ENCODE data around the gene MCF2L. TPM values are rescaled to one million over a fixed set of nuclear protein-coding genes. Genes with fewer than 3 reads are reported as not detected.

MCF2L gene
- total RNA-seq, 4 donors from 2014 or later, result 46.5 to 89.7 (median 55.0) TPM

DNA sequence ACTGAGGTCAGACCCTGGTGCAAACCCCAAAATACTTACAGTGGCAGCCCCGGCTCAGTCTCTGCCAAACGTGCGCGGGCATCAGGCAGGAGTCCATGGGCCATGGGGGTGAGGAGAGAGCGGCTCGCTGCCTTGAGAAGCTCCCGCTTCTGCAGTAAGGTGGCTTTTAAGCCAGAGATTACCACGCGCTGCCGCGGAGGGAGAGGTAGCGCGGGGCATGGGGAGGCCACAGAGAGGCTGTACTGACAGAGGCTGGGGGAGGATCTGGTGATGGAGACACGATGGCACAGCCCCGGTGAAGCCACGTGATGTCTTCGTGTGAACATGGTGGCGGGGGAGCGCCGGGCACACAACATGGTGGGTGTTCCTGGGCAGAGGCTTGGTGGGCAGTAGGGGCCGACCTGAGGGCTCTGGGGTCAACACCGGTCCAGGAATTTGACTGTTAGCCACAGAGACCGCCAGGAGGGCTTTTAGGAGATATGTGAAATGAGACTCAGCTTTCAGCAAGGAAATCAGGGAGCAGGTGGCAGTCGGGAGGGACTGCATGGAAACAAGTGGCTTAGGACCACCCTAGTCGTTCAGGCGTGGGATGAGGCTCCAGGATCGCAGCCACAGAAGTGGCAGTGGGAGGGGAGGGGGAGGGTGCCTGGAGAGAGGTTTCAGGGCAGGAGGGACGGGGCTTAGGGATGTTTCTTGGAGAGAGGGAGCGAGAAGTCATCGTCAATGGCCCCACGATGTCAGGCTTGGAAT lies 24.1 kb downstream of the MCF2L start:
- no peak for DNase-seq (ENCODE audit: low spot score in 2 of 2)
- intact Hi-C loops (cut with DNase I; ENCODE audit: low total_unique reads), result no loop called here
- WGBS, 2 donors, result 88 to 90% methylated on average over 31 of the region's 31 CpGs
- TF ChIP-seq CTCF (IDR thresholded peaks at IDR 0.05) (no peak), POLR2A (IDR thresholded peaks at IDR 0.05) (no peak)
- H3K4me3 ChIP-seq (ENCODE audit: low read depth, poor library complexity, severe bottlenecking), result no peak overlapping the region

- H3K4me3 ChIP-seq (ENCODE audit: low read depth, poor library complexity, severe bottlenecking), result no peak overlapping the region
- DNase-seq (ENCODE audit: low spot score in 2 of 2), result no peak
- TF ChIP-seq POLR2A (IDR thresholded peaks at IDR 0.05), result no peak
- TF ChIP-seq CTCF (IDR thresholded peaks at IDR 0.05), result no peak
- WGBS, 2 donors, result 70 to 77% methylated on average over 44 to 46 of the region's 46 CpGs
- intact Hi-C loops (cut with DNase I; ENCODE audit: low total_unique reads), result no loop called here
These were observed 25.2 kb downstream of the MCF2L start for GRCh38 chr13:112994084-112994780.

- intact Hi-C loops (cut with DNase I; ENCODE audit: low total_unique reads), result no loop called here
- TF ChIP-seq CTCF (IDR thresholded peaks at IDR 0.05) (no peak), POLR2A (IDR thresholded peaks at IDR 0.05) (no peak)
- 87 to 88% methylated on average over 27 to 32 of the region's 34 CpGs for WGBS, 2 donors
- no peak overlapping the region for H3K4me3 ChIP-seq (ENCODE audit: low read depth, poor library complexity, severe bottlenecking)
- DNase-seq (ENCODE audit: low spot score in 2 of 2), result no peak
These were observed 25.9 kb downstream of the MCF2L start for GRCh38 chr13:112994781-112995355.

- intact Hi-C loops (cut with DNase I; ENCODE audit: low total_unique reads), result no loop called here
- 59 to 64% methylated on average over 27 of the region's 27 CpGs for WGBS, 2 donors
- no peak overlapping the region for H3K4me3 ChIP-seq (ENCODE audit: low read depth, poor library complexity, severe bottlenecking)
- DNase-seq (ENCODE audit: low spot score in 2 of 2), result no peak
- no peak for TF ChIP-seq POLR2A (IDR thresholded peaks at IDR 0.05)
- no peak for TF ChIP-seq CTCF (IDR thresholded peaks at IDR 0.05)
These were observed 26.6 kb downstream of the MCF2L start for GRCh38 chr13:112995395-112996191.

GRCh38 chr13:112996671-112997091 lies 27.7 kb downstream of the MCF2L start:
- DNase-seq (ENCODE audit: low spot score in 2 of 2), result no peak
- no peak overlapping the region for H3K4me3 ChIP-seq (ENCODE audit: low read depth, poor library complexity, severe bottlenecking)
- intact Hi-C loops (cut with DNase I; ENCODE audit: low total_unique reads), result no loop called here
- TF ChIP-seq CTCF (IDR thresholded peaks at IDR 0.05), result no peak
- TF ChIP-seq POLR2A (IDR thresholded peaks at IDR 0.05), result no peak
- 49 to 69% methylated on average over 8 to 19 of the region's 19 CpGs for WGBS, 2 donors
